GM12874 (cell line): Measurements from ENCODE around the gene SLC13A2.

Experiments used
- CTCF ChIP-seq: IDR thresholded peaks from 2 replicates; pipeline ENCODE4 v1.5.1; 2011; ENCODE audit warnings: low read depth, mild to moderate bottlenecking, control low read depth, low read length, moderate library complexity; ENCODE audit not compliant: insufficient read depth

Gene SLC13A2

GRCh38 chr17:28482551-28483199 is 9.2 kb downstream of the SLC13A2 start:
- TF ChIP-seq CTCF: no peak

- TF ChIP-seq CTCF: no peak
These were observed 10.9 kb downstream of the SLC13A2 start for GRCh38 chr17:28484296-28484695.

GRCh38 chr17:28485049-28485448 is 11.6 kb downstream of the SLC13A2 start:
- no peak for TF ChIP-seq CTCF

GRCh38 chr17:28487881-28488532 is 14.6 kb downstream of the SLC13A2 start:
- TF ChIP-seq CTCF: no peak

GRCh38 chr17:28488533-28489276 is 15.3 kb downstream of the SLC13A2 start:
- TF ChIP-seq CTCF: no peak

GRCh38 chr17:28491286-28491685 is 17.8 kb downstream of the SLC13A2 start:
- TF ChIP-seq CTCF: no peak

GRCh38 chr17:28491860-28492259 is 18.4 kb downstream of the SLC13A2 start:
- TF ChIP-seq CTCF: no peak
